ENCODE measurements around the gene SLC25A17.
A peak's percentile ranks its signal among the peaks of the same experiment; 100 is the strongest.
"Not testable (repeated sequence)": the region's sequence is repeated elsewhere in the genome, so short reads cannot be mapped to it uniquely, and the experiment has no call there.

SLC25A17 gene

GRCh38 chr22:40818747-40819598 is at the start of gene SLC25A17:
SLC25A17 (minus strand) TSS chr22:40819346; CDS start chr22:40819248, 98 bp downstream.
- DNase-seq (ENCODE audit: low spot score) = peak; percentile 98

GRCh38 chr22:40868379-40868778 is 49.2 kb upstream of the SLC25A17 start:
- not testable (repeated sequence) for DNase-seq (ENCODE audit: low spot score)

- DNase-seq (ENCODE audit: low spot score) = no peak
Measured at GRCh38 chr22:40867109-40867508, 48.0 kb upstream of the SLC25A17 start.

- no peak for DNase-seq (ENCODE audit: low spot score)
Measured at GRCh38 chr22:40862537-40862936, 43.4 kb upstream of the SLC25A17 start.

- DNase-seq (ENCODE audit: low spot score) = no peak
Measured at GRCh38 chr22:40862013-40862412, 42.9 kb upstream of the SLC25A17 start, which contains the start of gene DNAJB7. DNAJB7 (minus strand) TSS chr22:40862113; CDS start chr22:40861994, 119 bp downstream.

GRCh38 chr22:40857309-40857855 is 38.2 kb upstream of the SLC25A17 start:
- DNase-seq (ENCODE audit: low spot score) = no peak

- DNase-seq (ENCODE audit: low spot score) = peak; percentile 97
Measured at GRCh38 chr22:40856513-40857308, 37.6 kb upstream of the SLC25A17 start, which contains the start of the genes ST13 and XPNPEP3. ST13 (minus strand) TSS chr22:40856639; CDS start chr22:40856540, 99 bp downstream. XPNPEP3 (plus strand) TSS chr22:40857148; CDS start chr22:40857182, 34 bp downstream.

GRCh38 chr22:40855979-40856512 is 36.9 kb upstream of the SLC25A17 start:
- DNase-seq (ENCODE audit: low spot score) = peak; percentile 27

GRCh38 chr22:40855071-40855978 is 36.2 kb upstream of the SLC25A17 start:
- DNase-seq (ENCODE audit: low spot score) = peak; percentile 11

GRCh38 chr22:40853961-40854360 is 34.8 kb upstream of the SLC25A17 start:
- DNase-seq (ENCODE audit: low spot score) = peak; percentile 9

- no peak for DNase-seq (ENCODE audit: low spot score)
Measured at GRCh38 chr22:40853333-40853732, 34.2 kb upstream of the SLC25A17 start.

- not testable (repeated sequence) for DNase-seq (ENCODE audit: low spot score)
Measured at GRCh38 chr22:40845816-40846215, 26.7 kb upstream of the SLC25A17 start.

- DNase-seq (ENCODE audit: low spot score) = no peak
Measured at GRCh38 chr22:40844951-40845350, 25.8 kb upstream of the SLC25A17 start.

- DNase-seq (ENCODE audit: low spot score) = no peak
Measured at GRCh38 chr22:40838486-40838885, 19.3 kb upstream of the SLC25A17 start.

- DNase-seq (ENCODE audit: low spot score) = no peak
Measured at GRCh38 chr22:40834619-40835018, 15.5 kb upstream of the SLC25A17 start.

- no peak for DNase-seq (ENCODE audit: low spot score)
Measured at GRCh38 chr22:40829131-40829530, 10.0 kb upstream of the SLC25A17 start.

- DNase-seq (ENCODE audit: low spot score) = no peak
Measured at GRCh38 chr22:40826984-40827741, 8.0 kb upstream of the SLC25A17 start.

GRCh38 chr22:40826292-40826691 is 7.1 kb upstream of the SLC25A17 start:
- not testable (repeated sequence) for DNase-seq (ENCODE audit: low spot score)

GRCh38 chr22:40823426-40823825 is 4.3 kb upstream of the SLC25A17 start:
- DNase-seq (ENCODE audit: low spot score) = no peak

GRCh38 chr22:40819599-40820140 is 524 bp upstream of the SLC25A17 start:
- peak; percentile 34 for DNase-seq (ENCODE audit: low spot score)

Measured in AG20443 (cell line).